Fibroblast of villous mesenchyme (primary cell): ENCODE measurements around the gene RIPK4. TPM values are rescaled to one million over a fixed set of nuclear protein-coding genes. Genes with fewer than 3 reads are reported as not detected.

Source experiments
- DNase-seq: peaks from one replicate; pipeline ENCODE4 v3.0.0-alpha.2; 2010; ENCODE audit warnings: low read depth
- H3K4me3 ChIP-seq: 2 replicates; pipeline ENCODE4 v1.5.1; 2011; ENCODE audit warnings: low read depth, mild to moderate bottlenecking, low read length
- total RNA-seq: library from RNA; depleted of rRNA; stranded (reverse); fragments of >200 nt; gene quantifications from 2 replicates; pipeline ENCODE4 v1.2.3, GENCODE V29; 2012
- TF ChIP-seq, protein P1 (sequence below): IDR thresholded peaks from 2 replicates; pipeline ENCODE4 v1.5.1; 2012; ENCODE audit warnings: low read depth, mild to moderate bottlenecking, low read length; ENCODE audit not compliant: insufficient read depth

RIPK4 gene
- total RNA-seq, 1 donor, result not detected

DNA sequence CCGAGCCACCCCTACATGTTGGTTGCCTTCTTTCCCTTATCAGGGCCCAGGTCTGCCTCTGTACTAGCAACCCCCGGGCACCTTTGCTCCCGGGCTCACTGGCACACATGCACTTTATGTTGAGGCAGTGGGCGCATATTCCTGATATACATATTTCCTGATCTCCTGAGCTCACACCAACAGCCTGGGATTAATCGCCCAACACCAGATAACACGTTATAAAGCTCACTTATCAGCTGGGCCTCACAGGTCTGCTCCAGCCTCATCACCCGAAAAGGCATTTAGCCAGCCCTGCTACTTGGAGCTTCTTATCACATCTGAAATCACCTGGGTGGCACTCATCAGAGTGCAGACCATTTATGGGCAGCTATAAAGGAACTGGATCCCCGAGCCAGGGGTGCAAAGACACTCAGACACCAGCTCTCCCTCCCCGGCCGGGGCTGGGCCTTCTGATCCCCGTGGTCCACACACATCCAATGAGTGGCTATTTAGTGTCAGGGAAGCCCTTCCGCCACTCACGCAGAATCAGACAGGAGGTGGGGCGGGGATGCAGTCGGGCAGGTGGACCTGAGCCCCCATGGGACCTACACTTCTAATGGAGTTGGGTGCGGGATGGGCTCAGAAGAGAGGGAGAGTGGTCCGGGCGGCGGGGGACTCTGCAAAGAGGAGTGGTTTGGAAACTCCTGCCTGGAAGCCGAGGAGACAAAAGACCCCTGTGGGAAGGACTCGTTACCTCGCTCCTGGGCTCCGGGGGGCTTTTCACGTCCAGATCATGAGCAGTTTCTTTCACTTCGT, 21.6 kb downstream of the RIPK4 start:
- no peak for DNase-seq
- TF ChIP-seq, protein P1, sequence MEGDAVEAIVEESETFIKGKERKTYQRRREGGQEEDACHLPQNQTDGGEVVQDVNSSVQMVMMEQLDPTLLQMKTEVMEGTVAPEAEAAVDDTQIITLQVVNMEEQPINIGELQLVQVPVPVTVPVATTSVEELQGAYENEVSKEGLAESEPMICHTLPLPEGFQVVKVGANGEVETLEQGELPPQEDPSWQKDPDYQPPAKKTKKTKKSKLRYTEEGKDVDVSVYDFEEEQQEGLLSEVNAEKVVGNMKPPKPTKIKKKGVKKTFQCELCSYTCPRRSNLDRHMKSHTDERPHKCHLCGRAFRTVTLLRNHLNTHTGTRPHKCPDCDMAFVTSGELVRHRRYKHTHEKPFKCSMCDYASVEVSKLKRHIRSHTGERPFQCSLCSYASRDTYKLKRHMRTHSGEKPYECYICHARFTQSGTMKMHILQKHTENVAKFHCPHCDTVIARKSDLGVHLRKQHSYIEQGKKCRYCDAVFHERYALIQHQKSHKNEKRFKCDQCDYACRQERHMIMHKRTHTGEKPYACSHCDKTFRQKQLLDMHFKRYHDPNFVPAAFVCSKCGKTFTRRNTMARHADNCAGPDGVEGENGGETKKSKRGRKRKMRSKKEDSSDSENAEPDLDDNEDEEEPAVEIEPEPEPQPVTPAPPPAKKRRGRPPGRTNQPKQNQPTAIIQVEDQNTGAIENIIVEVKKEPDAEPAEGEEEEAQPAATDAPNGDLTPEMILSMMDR, result no peak
- H3K4me3 ChIP-seq, result no peak overlapping the region

DNA sequence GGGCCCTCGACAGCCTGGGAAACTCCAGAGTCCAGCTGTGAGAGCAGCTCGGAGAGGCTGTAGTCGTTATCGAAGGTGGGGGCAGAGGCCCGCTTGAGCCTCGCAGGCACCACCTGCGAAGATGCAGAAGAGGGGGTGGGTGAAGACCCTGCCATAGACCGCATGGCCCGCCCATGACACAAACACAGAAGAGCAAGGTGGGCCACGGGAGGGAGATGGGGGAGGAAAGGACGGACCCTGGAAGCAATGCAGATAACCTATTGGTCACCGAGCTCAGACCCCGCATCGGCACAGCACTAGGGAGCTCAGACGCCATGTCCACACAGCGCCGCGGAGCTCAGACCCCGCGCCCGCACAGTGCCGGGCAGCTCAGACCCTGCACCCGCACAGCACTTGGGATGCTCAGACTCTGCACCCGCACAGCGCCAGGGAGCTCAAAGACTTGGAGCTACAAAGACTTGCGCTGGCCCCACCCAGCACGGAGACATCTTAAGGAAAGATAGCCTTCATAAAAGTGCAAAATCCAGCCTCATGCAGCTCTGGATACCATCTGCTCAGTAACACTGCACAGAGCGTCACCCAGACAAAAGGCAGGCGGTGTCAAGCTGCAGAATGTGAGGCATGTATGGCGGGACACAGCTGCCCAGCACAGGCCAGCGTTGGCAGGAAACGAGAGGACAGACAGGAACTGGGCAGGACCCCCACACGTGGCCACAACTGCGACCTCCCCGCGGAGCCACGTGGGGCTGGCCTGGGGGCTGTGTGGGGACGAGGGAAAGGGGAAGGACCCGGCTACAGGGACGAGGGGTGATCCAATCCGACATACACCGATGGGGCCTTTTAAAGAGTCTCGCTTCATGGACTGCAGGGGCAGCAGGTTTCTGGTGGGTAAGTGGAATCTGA, 22.6 kb downstream of the RIPK4 start:
- TF ChIP-seq, protein P1, result no peak
- DNase-seq, result no peak
- no peak overlapping the region for H3K4me3 ChIP-seq

DNA sequence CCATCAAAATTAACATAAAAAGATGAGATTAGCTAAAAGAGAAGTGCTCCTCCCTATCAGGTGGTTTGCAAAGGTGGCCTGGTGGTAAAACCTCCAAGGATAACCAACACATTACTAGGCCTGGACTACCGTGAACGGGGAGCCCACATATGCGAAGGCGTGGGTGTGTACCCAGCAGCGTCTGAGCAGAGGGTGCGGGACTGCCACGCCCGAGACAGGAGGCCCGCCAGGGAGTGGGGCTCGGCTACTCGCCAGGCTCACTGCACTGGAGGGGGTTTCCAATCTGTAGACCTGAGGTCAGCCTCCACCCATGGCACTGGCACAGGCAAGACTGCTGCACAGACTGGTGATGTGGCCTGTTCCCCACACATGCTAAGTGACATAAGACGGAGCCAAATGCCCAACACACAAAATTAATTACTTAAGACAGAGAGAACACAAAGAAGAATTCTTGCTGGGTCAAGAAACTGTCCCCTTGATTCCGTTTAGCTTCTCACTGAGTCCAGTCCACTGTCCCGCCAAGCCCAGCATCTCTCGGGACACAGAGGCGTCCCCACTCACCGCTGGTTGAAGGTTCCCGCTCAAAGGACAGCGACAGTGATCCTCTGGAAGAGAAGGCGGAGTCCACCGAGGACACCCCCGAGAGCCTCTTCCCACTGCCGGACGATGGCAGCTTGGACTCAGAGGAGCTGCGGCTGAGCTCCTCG, 23.4 kb downstream of the RIPK4 start:
- H3K4me3 ChIP-seq, result no peak overlapping the region
- DNase-seq, result no peak
- TF ChIP-seq, protein P1, result no peak

DNA sequence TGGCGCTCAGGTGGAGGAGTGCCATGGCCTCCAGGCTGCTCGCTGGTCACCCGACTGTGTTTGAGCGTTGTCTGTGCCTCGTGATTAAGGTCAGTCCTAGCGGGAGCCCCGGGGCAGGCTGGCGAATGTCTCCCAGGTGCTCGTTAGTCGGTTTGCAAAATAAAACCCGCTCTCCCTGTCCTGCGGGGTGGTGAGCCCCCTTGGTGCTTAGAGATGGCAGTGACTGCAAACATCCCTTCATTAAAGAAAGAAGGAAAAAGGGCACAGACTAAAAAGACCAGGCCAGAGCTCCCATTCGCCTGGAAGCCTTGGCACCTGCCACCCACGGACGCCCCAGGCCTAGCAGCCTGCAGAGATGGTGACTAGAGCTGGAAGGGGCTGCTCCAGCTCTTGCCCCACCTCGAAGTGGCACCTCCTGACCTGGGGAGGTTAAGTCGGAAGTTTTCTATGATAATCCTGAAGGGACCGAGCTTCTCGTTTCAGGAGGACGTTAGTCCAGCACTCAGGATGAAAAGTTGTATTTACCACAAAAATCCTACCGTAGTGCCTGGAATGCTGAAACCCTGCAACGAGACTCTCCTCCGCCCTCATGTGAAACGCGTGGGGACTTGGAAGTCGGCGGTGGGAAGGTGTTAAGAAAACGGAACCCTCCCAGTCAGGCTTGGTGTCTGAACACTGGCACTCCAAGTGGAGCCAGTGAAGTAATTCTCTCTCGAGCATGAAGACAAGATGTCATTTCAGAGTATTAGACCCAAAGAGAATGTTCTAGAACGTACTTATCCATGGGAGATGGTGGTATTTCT, 24.6 kb downstream of the RIPK4 start:
- no peak for DNase-seq
- H3K4me3 ChIP-seq, result no peak overlapping the region
- TF ChIP-seq, protein P1, result no peak

DNA sequence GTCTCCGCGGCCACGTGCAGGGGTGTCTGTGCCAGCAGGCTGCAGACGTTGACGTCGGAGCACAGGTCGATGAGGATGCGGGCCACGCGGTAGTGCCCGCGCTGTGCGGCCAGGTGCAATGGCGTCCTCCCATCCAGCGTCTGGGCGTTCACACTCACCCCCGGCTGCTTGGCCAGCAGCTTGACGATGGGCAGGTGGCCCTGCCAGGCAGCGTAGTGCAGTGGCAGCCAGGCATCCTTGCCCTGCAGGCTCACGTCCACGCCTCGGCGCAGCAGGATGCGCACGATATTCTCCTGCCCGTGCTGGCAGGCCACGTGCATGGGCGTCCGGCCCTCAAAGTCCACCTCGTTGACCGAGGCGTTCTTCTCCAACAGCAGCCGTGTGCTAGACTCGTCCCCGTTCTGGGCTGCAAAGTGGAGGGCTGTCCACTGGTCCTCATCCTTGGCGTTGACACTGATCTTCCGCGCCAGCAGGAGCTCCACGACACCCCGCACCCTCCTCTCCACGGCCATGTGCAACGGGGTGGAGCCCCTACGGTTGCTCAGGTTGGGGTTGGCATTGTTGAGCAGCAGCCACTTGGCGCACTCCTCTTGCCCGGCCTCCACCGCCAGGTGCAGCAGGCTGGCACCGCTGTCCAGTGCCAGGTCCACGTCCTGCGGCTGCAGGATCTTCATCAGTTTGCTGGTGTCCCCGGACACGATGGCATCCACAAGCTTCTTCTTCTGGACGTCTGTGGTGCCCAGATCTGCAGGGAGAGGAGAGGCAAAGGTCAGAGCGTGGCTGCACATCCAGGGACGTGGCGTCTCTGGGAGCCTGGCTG, 25.4 kb downstream of the RIPK4 start:
- DNase-seq, result no peak
- TF ChIP-seq, protein P1, result no peak
- H3K4me3 ChIP-seq, result no peak overlapping the region
